Kidney epithelial cell (primary cell): ENCODE measurements around the gene EFCAB12. TPM values are rescaled to one million over a fixed set of nuclear protein-coding genes. Genes with fewer than 3 reads are reported as not detected.

Source experiments
- DNase-seq: peaks from one replicate; pipeline ENCODE4 v3.0.0-alpha.2; 2010; ENCODE audit warnings: low read depth
- H3K27me3 ChIP-seq: 2 replicates; pipeline ENCODE4 v1.6.0; 2011; ENCODE audit warnings: low read length; ENCODE audit not compliant: control insufficient read depth, insufficient read depth
- H3K36me3 ChIP-seq: 2 replicates; pipeline ENCODE4 v1.5.1; 2011; ENCODE audit warnings: low read length; ENCODE audit not compliant: control insufficient read depth, insufficient read depth
- H3K4me3 ChIP-seq: 2 replicates; pipeline ENCODE4 v1.5.1; 2011; ENCODE audit warnings: low read depth, mild to moderate bottlenecking, control low read depth, low read length
- total RNA-seq: library from RNA; depleted of rRNA; stranded (reverse); fragments of >200 nt; gene quantifications from 2 replicates; pipeline ENCODE4 v1.2.3, GENCODE V29; 2015
- TF ChIP-seq, protein P1 (sequence below): IDR thresholded peaks from 2 replicates; pipeline ENCODE4 v1.5.1; 2011; ENCODE audit warnings: mild to moderate bottlenecking, moderate library complexity, low read length, control low read depth, inconsistent platforms; ENCODE audit not compliant: insufficient read depth, poor library complexity, severe bottlenecking

EFCAB12 gene
- total RNA-seq, 1 donor from 2014 or later, result not detected

GRCh38 chr3:129473067-129473768, 44.8 kb upstream of the EFCAB12 start:
- DNase-seq, result no peak
- Histone ChIP-seq H3K36me3 (peaks cover 5% of the 10 kb centered on the region), H3K27me3 (no peaks in the 10 kb centered on the region), H3K4me3 (no peak overlapping the region)
- TF ChIP-seq, protein P1, sequence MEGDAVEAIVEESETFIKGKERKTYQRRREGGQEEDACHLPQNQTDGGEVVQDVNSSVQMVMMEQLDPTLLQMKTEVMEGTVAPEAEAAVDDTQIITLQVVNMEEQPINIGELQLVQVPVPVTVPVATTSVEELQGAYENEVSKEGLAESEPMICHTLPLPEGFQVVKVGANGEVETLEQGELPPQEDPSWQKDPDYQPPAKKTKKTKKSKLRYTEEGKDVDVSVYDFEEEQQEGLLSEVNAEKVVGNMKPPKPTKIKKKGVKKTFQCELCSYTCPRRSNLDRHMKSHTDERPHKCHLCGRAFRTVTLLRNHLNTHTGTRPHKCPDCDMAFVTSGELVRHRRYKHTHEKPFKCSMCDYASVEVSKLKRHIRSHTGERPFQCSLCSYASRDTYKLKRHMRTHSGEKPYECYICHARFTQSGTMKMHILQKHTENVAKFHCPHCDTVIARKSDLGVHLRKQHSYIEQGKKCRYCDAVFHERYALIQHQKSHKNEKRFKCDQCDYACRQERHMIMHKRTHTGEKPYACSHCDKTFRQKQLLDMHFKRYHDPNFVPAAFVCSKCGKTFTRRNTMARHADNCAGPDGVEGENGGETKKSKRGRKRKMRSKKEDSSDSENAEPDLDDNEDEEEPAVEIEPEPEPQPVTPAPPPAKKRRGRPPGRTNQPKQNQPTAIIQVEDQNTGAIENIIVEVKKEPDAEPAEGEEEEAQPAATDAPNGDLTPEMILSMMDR, result no peak

- Histone ChIP-seq H3K4me3 (no peak overlapping the region), H3K36me3 (peaks cover 2% of the 10 kb centered on the region), H3K27me3 (no peaks in the 10 kb centered on the region)
- DNase-seq, result no peak
- TF ChIP-seq, protein P1, result no peak
Measured at GRCh38 chr3:129470861-129471260, 42.4 kb upstream of the EFCAB12 start.

DNA sequence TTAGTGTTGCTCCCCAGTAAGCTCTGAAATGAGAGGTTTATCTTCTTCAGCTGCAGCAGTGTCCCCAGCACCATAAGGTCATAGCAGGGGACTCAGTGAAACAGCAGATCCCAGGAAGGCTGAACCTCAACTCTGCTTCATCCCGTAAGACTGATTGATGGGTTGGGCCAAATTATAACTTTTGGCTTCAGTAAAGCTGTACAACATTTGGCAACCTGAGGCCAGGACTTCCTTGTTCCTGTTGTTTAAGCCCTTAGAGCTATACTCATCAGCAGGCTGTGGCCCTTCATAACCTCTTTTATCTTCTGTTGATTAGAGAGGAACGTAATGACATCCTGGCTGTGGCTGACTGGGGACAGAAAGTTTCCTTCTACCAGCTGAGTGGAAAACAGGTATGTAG, 40.6 kb upstream of the EFCAB12 start:
- Histone ChIP-seq H3K27me3 (no peaks in the 10 kb centered on the region), H3K36me3 (peaks cover 2% of the 10 kb centered on the region), H3K4me3 (no peak overlapping the region)
- TF ChIP-seq, protein P1, result no peak
- no peak for DNase-seq

GRCh38 chr3:129467932-129468331, 39.5 kb upstream of the EFCAB12 start:
- no peak for DNase-seq
- no peak overlapping the region for H3K4me3 ChIP-seq
- TF ChIP-seq, protein P1, result no peak
- H3K27me3 ChIP-seq, result no peaks in the 10 kb centered on the region
- H3K36me3 ChIP-seq, result peaks cover 1% of the 10 kb centered on the region

GRCh38 chr3:129463716-129464115, 35.3 kb upstream of the EFCAB12 start:
- DNase-seq, result no peak
- H3K4me3 ChIP-seq, result no peak overlapping the region
- H3K27me3 ChIP-seq, result no peaks in the 10 kb centered on the region
- H3K36me3 ChIP-seq, result no peaks in the 10 kb centered on the region
- TF ChIP-seq, protein P1, result no peak

- no peaks in the 10 kb centered on the region for H3K27me3 ChIP-seq
- no peak for DNase-seq
- no peaks in the 10 kb centered on the region for H3K36me3 ChIP-seq
- TF ChIP-seq, protein P1, result no peak
- H3K4me3 ChIP-seq, result no peak overlapping the region
Measured at GRCh38 chr3:129463094-129463493, 34.7 kb upstream of the EFCAB12 start.
